ENCODE data around the gene PRLHR.

Gene PRLHR

GRCh38 chr10:118557946-118558345, 37.5 kb downstream of the PRLHR start:
- DNase-seq: no peak

- DNase-seq: no peak
Observed at GRCh38 chr10:118551535-118552100, 43.8 kb downstream of the PRLHR start.

DNA sequence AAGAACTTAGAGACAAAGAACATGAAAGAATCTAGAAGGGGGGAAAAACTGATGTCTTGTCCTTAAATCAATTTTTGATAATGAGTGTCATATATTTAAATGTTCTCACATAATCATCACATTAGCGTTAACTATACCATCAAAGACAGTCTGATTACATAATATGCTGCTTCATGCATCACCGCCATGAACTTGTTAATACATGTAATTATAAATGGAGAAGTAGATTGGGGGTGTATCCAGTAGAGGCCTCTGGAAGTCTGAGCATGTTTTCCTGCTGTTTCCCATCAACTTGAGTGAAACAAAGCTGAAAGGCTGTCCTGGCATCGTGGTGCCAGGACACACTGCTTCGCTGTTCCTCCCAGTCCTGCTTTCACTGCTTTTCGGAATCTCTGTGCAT, 48.2 kb downstream of the PRLHR start:
- DNase-seq: no peak

DNA sequence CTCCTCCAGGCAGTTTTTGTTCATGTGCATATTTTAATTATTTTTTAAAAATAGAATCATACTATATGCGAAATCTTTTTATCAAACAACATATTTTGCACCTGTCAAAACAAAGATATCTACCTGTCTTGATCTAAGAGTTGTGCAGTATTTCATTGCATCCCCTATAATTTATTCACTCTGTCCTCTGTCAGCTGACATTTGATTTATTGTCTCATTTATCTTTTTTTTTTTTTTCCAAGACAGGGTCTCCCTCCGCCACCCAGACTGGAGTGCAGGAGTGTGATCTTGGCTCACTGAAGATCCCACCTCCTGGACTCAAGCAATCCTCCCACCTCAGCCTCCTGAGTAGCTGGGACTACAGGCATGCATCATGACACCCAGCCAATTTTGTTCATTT, 49.0 kb downstream of the PRLHR start:
- no peak for DNase-seq

DNA sequence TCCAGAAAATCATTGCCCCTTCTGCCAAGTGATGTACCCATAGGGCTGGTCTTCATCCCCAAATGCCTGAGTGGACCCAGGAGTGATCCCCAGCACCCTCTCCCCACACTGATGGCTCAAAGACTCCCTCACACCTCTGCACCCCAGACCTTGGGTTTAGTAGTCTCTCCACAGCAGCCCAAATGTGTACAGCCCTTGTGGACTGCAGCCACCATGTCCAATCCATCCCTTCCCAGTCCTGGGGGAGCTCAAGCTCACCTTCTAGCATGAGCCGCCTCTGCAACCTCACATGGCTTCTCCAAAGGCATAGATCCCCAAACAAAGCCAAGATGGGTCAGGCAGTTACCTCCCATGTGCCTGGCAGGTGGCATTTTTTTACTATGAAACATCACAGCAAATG, 50.1 kb downstream of the PRLHR start:
- DNase-seq: no peak

DNA sequence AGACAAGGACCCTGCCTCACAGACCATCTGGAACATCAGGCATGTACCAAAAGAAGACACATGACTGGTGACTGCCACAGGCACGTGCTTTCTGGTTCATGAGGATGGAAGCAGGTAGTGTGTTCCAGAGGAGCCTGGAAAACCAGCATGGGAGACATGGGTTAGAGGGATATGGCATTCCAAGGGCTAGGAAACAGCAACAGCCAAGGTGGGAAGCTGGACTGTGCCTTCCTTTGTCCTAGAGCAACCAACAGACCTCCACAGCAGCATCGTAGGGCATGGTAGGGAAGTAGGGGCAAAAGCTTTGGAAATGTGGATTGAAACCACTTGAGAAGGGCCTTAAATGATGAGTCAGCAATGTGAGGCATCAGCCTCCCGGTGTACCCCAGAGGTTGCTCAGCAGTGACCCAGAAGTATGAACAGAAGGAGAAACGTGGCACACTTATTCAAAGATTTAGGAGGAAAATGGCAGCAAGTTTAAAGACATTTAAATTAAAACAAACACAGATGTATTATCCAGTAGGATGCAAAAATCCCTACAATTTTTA, 51.0 kb downstream of the PRLHR start:
- DNase-seq: no peak

- DNase-seq: peak; percentile 16
Observed at GRCh38 chr10:118543714-118544400, 51.6 kb downstream of the PRLHR start.

DNA sequence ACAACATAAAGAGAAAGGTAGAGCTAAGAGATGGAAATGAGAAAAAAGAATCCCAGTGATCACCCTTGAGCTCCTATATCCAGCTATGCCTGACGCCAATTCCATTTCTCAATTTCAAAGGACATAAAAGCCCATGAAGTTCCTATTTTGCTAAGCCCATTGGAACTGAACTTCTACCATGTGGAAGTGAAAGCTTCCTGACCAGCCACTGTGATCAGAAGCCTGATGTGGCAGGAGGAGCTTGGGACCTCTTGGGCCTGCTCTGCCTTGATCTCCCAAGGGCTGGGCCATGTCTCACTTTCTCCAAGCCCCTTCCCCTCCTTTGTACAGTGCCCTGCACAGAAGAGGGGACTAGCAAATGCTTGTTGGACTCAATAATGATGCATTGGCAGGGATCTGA, 52.7 kb downstream of the PRLHR start:
- no peak for DNase-seq

GRCh38 chr10:118542205-118542604, 53.2 kb downstream of the PRLHR start:
- no peak for DNase-seq

DNA sequence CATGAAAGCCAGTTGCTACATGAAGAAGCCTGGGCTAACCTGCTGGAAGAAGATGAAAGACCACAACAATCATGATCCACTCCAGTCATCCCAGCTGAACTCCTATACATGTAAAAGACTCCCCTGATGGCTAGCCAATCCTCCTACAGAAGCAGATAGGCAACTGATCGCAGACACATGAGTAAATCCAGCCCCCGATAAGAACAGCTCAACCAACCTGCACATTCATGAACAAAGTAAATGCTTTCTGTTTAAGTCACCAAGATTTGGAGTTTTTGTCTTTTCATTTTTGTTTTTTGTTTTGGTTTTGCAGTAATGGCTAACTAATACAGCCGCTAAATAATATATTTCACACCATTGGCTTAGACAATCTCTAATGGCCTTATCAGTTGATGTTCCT, 53.7 kb downstream of the PRLHR start:
- DNase-seq: no peak

Measured in NK-92 treated with Interleukin-12 subunit alpha and Interleukin-12 subunit beta, amount 100 ng/mL, for 24 hours (cell line).